GM21423 (cell line): Measurements from ENCODE around the gene CROT.

Experiments
- ATAC-seq: cut with Tn5 transposase; IDR thresholded peaks from one replicate; pipeline ENCODE4 v1.9.1; 2021; ENCODE audit warnings: mild to moderate bottlenecking, moderate library complexity; ENCODE audit not compliant: unreplicated experiment

CROT gene

DNA sequence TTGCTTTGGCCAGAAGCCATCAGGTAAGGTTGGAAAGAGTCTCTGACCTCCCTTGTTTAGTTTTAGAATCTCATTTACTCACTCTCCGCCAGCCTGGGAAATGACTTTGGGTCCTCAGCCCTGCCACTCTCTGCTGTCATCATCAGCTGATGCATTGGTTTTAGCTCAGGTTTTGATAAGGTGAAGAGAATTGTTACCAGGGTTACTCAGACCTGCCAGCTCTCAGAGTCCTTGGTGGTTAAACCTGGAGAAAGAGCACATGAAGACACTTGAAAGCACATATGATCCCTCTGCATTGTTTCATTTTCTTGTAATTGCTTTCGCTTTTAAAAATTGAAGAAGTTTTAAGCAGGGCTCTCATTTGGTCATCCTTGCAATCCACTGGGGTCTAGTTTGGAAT lies 4.0 kb upstream of the CROT start:
- no peak for ATAC-seq

DNA sequence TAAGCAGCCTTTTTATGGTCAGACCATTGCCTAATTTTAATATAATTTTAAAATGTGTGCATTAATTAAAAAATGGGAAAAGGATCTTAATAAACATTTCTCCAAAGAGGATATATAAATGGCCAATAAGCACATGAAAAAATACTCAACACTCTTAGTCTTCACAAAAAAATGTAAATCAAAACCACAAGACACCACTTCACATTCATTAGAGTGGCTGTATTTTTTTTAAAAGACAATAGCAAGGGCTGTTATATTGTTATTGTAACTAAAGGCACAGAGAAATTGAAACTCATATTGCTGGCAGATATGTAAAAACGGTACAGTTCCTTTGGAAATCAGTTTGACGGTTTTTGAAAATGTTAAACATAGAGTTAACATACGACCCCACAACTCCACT lies 3.2 kb upstream of the CROT start:
- ATAC-seq = no peak

DNA sequence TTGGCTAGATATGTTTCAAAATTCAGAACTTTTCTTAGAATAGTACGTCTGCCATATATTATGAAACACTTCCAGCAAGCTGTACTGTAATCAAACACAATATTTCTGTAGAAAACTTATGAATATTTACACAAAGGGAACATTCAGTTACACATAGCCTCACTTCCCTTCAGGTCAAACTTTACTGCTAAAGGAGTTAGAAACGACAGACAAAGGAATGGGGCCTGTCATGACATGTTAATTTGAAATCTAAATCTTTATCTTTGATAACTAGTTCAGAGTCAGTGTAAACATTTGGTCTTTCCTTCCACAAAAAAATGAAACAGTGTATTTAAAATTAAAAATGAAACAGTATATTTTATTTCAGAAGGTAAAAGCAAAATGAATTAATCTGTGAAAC lies 1.0 kb upstream of the CROT start:
- no peak for ATAC-seq

DNA sequence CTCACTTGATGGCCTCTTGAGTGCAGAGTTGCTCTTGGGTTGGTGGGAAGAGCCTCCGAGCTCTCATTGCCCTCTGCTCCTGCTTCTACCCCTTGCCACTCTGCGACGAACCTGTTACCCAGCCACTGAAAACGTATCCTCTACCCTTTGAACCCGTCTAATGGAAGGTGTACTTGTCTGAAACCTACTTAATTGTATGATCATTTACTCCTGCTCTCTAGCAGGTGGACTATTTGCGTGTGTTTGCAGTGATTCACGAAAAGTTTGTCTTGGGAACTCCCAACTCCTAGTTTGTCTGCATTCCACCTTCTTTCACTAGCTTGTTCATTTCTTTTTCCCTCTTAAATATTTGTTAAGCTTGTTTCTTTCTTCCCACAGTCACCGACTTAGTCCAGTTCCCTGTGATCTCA lies 503 bp downstream of the CROT start:
- no peak for ATAC-seq

DNA sequence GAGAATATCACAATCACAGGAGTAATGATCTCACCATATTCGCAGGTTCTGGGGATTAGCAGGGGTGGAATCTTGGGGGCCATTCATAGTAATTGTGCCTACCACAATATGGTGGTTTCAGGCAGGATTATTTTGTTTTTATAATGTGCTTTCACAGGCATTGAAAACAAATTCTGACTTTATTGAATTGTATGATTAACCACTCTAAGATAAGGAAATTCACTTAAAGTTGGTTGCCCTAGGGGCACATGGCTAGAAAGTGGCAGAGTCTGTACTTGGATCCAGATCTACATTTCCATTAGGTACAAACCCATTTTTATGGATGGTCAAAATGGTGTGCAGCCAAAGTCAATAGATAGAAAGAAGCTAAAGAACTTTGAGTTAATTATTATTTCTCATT lies 1.7 kb downstream of the CROT start:
- no peak for ATAC-seq

DNA sequence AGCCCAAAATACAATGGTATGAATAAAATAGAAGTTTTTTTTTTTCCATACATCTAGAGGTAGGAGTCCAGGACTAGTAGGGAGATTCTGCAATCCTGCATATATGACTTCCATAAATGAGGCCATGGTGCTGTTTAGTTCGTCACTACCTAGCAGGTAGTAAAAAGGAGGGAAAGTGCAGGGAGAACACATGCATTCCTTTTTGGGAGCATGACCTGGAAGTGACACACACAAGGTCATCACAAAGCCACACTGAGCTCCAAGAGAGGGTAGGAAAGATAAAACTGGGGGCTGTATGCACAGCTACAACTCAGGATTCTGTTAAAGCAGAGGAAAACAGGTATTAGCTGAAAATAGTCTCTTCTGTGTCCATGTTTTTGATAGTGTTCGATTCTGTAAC lies 2.2 kb downstream of the CROT start:
- no peak for ATAC-seq

DNA sequence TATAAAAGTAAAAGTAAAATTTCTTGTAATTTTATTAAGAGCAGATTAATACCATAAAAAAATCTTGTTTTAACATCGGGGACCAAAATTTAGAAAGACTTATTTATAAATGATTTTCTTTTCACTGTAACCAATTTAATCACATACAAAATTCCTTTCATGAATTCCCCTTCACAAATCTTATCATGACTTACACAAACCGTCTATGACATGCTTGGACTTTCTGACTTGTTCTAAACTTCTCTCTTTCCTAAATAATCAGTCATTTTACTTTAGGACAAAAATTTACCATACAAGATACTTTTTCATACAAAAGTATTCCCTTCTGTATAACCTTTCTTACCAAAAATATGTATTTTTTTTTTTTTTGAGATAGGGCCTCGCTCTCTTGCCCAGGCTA lies 9.3 kb downstream of the CROT start:
- no peak for ATAC-seq

DNA sequence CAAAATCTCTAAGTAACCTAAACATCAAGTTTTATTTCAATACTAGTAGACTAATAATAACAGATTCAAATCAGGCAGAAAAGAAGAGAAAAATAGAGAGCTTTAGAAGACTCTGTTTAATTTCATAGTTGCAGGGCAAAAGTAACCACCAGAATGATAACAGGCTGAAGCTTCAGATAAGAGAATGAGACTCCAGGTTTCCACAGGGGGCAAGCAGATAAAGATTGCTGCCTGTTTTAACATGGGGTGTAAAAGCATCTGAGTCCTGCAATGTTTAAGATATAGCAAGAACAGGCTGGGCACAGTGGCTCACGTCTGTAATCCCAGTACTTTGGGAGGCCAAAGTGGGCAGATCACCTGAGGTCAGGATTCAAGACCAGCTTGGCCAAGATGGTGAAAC lies 11.0 kb downstream of the CROT start:
- ATAC-seq = no peak

DNA sequence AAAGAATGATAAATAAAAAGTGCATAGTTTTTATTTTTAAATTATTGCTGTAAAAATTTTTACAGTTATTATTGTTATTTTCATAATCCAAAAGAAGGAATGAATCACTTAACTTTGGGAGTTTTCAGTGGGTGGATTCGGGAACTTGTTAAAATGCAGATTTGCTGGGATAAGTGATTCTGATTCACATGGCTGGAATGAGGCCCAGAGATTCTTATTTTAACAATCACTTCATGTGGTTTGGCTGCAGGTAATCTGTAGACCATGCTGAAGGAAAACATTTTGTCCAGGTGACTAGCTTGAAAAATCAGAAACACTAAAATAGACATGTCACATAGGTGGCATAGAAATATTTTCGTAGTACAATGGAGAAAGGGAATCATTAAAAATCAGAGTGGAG lies 13.9 kb downstream of the CROT start:
- ATAC-seq = no peak

DNA sequence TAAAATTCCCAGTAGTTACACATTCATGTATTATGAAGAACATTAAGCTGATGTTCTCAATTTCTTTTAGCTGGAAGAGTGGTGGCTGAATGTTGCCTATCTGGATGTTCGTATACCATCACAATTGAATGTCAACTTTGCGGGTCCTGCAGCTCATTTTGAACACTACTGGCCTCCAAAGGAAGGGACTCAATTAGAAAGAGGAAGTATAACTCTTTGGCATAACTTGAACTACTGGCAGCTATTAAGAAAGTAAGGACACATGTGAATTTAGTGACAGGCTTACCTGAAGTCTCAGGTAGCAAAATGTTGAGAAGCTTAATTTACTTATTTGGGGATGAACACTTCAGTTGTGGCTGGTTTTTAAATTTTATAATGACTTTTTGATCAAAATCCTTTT lies 15.9 kb downstream of the CROT start:
- ATAC-seq = no peak

DNA sequence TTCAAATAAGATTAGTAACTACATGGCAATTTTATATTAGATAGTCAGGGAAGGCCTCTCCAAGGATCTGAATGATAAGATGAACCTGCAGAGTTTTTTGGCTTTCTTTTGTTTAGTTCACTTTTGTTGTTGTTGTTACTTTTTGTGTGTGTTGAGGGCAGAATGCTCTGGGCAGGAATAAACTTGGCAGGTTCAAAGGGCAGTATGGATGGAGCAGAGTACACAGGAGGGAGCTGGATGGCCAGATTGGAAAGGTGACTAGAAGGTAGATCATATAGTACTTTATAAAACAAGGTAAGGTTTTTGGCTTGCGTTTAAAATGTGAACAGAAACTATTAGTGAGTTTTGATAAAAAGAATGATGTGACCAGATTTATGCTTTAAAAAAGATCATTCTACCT lies 17.9 kb downstream of the CROT start:
- no peak for ATAC-seq

DNA sequence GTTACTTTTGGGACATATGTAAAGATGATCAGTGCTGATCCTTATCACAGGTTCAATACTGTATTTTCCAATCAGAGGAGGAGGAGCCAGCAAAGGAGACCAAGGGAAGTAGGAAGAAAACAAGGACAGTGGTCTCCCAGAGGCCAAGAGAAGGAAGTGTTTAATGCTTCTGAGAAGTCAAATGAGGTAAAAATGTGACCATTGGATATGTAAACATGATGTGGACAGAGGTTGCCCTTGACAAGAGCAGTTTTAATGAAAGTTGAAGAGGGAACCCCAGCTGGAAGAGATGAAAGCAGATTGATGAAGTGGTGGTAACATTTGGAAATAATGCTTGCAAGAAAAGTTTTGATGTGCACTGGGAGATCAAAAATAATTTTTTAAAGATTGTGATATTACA lies 18.8 kb downstream of the CROT start:
- no peak for ATAC-seq

DNA sequence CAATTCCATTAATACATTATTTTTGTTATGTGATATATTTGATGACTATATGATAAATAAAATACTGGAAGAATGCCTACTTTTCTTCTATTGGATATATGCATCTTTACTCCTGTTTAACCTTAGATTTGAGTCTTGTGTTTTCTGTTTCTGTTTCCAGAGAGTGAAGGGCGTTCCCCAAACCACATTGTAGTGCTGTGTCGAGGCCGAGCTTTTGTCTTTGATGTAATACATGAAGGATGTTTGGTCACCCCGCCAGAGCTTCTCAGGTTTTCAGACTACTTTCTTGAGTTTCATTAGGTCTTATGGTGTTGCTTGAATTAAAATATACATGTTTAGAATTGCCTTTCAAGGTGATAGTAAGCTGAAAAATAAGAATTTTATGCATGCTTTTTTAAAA lies 23.8 kb downstream of the CROT start:
- no peak for ATAC-seq

DNA sequence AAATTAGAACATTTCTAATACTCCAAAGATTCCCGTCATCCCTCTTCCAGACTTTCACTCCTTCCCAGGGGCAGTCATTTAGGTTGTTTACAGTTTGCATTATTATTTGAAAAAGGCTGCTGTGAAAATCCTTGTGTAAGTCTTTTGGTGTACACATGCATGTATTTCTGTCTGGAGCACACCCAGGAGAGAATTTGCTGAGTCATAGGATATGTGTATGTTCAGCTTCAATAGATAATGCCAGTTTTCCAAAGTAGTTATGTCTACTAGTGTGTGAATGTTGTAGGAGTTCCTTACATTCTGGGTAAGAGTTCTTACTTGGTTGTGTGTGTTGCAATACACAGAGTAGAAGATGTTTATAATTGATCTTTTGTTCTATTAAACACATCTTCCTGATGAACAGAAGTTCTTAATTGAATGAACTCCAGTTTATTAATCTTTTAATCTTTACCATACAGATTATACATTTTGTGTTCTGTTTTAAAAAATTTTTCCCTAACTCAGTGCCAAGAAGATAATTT lies 25.3 kb downstream of the CROT start:
- no peak for ATAC-seq

DNA sequence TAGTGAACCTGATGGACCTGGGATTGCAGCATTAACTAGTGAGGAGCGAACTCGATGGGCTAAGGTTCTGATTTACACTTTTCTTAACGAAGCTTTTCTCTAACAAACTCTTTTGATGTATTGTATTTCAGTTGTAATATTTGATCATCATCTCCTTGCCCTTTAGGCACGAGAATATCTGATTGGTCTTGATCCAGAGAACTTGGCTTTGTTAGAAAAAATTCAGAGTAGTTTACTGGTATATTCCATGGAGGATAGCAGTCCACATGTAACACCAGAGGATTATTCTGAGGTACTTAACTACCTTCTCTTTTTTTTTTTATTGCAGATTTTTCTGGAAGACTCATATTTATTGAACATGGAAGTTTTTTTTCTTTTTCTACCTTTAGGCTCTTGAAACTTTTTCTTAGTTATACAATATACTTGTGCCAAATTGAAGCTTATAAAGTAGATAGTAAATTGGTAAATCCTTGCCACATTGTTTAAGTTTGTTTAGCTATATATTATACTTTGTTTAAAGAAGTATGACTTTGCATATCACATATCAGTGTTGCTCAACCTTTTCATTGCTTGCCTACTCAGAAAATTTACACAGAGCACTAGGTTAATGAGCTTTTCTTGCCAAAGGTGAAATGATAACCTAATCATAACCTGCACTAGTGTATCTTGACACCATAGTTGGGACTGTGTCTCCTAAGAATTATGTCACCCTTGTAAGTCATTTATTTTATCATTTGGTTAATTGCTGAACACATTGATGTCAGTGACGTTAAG lies 30.4 kb downstream of the CROT start:
- no peak for ATAC-seq

DNA sequence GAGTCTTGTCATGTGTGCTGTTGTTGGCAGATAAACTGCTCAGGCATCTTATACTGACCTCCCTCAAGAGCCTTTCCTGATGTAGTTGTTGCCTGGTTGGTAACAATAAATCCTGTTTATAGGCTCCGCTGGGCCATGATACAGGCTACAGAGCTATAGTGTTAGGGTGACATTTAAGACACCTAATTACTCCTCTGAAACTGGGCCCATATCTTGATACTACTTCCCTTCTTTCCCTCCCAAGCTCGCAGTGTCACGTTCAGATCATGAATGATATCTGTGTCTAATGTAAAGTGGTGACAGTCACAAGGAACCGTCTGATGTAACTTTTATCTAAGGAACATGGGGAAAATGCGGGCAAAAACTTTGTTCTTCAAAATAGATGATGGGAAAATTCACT lies 35.4 kb downstream of the CROT start:
- ATAC-seq = no peak

DNA sequence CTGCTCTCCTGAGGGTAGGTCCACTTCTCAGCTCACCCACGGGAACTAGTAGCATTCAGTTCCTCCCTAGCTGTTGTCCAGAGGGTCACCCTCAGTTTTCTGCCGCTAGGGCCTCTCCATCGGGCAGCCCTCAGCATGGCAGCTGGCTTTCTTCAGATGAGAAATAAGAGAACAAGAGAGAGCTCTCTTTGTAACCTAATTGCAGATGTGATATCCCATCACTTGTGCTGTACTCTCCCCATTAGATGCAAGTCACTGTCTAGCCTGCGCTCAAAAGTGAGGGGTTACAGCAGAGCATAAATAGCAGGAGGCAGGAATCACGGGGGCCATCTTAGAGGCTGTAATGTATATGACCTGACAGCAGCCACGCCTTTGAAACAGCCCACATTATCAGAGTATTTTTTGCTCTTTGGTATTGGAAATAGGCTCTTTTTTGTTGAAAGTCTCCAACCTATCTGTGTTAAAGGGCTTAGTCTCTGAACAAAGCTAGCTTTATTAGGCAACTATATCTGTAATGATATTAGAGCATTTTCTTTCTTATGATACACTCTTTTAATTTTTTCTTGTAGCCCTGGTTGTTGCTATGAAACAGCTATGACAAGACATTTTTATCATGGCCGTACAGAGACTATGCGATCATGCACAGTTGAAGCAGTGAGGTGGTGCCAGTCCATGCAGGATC lies 45.7 kb downstream of the CROT start:
- no peak for ATAC-seq

DNA sequence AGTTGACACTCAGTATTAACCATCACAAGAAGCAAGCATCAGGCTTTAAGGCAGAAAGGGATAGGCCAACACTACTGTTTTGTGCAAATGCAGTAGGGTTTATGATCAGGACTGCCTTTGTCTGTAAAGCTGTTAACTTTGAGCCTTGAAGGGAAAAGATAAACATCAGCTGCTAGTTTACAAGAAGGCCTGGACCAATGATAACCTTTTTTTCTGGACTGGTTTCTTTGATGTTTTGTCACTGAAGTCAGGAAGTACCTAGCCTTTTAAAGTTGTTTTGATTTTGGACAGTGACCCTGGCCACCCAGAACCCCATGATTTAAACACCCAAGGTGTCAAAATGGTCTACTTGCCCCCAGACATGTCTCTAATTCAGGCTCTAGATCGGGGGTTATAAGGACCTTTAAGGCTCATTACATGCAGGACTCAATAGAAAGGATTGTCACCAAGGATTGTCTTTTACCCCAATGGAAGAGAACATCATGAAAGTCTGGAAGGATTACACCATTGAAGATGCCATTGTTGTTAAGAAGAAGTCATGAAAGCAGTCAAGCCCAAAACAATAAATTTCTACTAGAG lies 50.1 kb downstream of the CROT start:
- no peak for ATAC-seq

DNA sequence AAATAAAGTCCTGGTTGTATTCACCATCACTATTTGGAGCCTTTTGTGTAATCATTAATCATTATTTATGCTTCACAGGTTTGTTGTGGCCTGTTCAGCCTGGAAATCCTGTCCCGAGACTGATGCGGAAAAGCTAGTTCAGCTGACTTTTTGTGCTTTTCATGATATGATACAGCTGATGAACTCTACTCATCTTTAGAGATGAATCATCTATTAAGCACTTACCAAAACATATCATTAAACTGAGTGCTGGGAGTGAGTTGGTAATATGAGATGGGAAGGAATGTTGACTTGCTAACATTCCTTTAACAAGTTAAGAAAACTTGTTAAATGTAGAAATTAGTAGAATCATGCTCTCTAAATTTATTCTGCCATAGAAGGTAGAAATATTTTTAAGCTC lies 53.0 kb downstream of the CROT start:
- ATAC-seq = no peak

DNA sequence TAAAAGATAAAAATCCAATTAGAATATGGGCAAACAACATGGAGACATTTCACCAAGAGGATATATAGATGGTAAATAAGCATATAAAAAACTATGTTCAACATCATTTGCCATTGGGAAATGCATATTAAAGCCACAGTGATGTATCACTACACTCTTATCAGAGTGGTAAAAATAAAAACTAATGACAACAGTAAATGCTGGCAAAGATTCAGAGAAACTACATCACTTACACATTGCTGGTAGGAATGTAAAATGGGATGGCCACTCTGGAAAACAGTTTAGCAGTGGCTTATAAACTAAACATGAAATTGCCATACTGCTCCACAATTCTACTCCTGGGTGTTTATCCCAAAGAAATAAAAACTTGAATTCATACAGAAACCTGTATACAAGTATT lies 59.2 kb downstream of the CROT start:
- ATAC-seq = no peak

DNA sequence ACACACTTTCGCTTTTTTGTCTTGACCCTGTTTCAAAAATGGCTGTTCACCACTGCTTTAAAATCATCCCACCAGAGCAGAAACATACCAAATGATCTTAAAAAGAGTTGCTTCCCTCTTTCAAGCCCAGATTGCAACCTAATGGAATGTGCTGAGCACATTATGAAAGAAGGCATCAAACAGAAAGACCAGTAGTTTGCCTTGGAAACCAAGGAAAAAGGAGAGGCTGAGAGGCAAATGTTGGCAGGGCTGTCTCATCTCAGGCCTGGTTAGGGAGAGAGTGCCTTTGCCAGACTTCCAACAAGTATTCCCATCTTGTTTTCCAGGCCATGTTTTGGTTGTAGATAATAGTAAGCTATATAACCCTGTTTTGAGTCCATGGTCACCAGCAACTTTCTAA lies 65.7 kb downstream of the CROT start:
- ATAC-seq = no peak

DNA sequence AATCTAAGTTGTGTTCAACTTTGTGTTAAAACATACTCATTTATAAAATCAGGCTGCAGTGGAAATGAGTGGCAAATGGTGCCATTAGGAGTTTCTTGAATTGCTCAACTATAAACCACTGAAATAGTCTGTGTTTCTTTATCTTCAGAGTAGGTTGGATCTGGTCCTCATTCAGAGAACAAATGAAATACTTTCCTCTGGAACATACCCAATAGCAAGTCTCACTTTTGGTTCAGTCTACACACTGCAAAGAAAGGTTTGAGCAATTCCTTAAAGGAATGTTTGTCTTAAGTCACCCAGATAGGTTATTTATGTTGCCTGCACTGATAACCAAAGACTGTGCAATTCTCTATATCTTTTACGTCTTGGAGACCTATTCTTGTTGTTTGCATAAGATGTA lies 67.6 kb downstream of the CROT start:
- ATAC-seq = no peak
